ENCODE results near the gene CRKL. TPM values are rescaled to one million over a fixed set of nuclear protein-coding genes. Genes with fewer than 3 reads are reported as not detected.
A peak's percentile ranks its signal among the peaks of the same experiment; 100 is the strongest.
"Not testable (repeated sequence)": the region's sequence is repeated elsewhere in the genome, so short reads cannot be mapped to it uniquely, and the experiment has no call there.

The CRKL gene, protein sequence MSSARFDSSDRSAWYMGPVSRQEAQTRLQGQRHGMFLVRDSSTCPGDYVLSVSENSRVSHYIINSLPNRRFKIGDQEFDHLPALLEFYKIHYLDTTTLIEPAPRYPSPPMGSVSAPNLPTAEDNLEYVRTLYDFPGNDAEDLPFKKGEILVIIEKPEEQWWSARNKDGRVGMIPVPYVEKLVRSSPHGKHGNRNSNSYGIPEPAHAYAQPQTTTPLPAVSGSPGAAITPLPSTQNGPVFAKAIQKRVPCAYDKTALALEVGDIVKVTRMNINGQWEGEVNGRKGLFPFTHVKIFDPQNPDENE
- 46.1 TPM for total RNA-seq
- long read RNA-seq, full-length matches to known transcripts, result 1 of 33 reads
- long read RNA-seq, partial matches to known transcripts, result 2 of 33 reads
- long read RNA-seq, other reads (novel, unspliced or antisense), result 30 of 33 reads

DNA sequence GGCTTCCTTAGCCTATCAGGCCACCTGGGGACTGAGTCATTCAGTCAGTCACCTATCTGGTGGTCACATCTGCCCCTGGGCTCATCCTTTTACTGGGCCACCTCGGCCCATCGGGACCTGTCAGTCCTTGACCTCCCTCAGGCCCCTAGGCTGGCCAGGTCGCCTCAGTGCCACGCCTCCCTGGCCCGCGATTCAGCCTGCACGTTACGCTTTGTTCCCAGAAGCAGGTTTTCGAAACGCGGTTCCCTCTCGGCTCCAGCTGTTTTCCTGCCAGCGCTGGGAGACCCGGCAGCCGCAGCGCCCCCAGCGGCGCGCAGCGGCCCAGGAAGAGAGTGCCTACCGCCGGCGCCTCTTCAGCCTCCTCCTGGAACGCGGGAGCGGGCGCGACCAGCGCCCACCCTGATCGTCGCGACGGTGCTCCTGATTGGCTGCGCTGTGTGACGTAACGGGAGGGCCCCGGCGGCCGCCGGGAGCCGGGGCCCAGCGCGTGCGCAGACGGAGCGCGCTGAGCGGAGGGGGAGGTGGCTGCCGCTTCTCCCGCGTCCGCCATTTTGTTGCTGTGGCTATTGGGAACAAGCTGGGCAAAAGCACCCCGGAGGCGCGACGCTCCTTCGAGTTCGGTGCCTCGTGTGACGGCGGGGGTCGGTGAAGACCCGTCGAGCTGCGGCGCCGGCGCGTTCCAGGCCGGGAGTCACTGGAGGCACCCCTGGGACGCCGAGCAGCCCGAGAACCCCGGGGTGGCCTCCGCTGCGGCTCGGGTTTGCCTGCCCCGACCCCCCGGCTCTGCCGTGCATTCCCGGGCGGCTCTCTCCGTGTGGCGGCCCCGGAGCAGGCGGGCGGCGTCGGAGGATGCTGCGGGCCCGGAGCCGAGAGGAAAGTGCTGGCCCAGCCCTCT, at the start of gene CRKL:
Gene CRKL, plus strand, starts transcription at position 492 of the 895 bp plus-strand sequence. CDS start 528 bp downstream, outside the sequence.
- DNase-seq (ENCODE audit: low spot score), result peak; percentile 98

DNA sequence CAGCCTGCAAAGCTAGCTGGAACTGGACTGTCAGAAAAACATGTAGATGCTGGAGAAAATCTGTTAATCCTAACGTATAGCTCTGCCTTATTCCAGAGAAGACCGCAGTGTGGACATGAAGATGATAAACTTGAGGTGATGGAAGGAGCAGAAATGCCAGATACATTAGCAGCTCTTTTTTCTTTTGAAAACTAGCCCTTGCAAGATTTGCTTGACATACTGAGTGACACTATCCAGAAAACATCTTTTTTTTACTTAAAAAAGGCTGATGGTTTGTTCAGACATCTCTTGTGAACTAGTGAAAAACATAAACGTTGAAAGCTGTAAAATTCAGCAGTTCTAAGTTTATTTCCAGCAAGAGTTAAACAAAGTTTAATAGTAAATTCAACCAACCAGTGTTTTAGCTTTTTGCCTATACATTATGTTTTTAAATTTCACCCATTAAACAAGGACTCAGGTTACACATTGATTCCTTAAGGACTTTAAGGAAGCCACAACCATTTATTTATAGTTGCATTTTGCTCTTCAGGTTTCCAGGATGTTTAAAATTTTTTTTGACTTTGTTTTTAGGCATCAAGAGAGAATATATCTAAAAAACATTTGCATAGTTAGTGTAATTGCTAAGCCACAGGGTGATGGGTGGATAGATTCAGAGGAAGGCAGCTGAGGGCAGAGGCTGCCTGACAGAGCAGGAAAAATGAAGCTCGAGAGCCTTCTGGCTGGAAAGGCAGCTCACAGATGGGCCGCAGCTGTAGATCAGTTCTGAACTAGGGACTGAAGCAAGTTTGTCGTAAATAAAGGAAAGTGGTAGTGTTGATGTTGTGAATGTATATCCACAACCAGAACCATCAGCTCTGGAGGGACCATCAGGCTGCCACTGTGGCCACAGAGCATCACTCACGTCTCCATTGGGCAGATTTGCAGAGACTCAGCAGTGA, 48.9 kb upstream of the CRKL start:
- DNase-seq (ENCODE audit: low spot score), result no peak

DNA sequence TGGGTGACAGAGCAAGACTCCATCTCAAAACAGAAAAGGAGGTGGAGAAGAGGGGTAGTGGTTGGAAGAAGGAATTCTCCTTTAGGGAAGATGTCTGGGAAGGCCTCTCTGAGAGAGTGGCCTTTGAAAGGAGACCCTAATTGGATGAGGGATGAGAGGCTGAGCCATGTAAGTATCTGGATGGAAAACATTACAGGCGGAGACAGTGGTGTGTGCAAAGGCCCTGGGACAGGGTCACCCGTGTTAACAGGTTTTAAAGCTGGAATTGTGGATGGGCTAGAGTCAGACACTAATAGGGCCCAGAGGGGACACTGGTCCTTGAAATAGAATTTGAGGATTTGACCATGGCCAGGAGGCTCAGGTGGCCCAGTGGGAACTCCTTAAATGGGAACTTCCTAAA, 48.0 kb upstream of the CRKL start:
- DNase-seq (ENCODE audit: low spot score), result no peak

DNA sequence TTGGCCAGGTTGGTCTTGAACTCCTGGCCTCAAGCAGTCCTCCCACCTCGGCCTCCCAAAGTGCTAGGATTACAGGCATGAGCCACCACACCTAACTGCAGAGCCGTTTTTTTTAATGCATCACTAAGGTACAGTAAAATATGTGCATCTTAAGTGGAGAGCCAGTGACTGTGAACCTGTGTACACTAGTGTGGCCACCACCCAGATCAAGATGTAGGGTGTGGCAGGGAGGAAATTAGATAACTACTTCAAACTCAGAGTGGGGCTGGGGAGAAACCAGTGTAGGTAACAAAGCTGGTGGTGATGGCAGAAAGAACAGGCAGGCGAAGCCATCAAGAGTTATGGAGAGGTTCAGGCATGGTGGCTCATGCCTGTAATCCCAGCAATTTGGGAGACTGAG, 44.0 kb upstream of the CRKL start:
- no peak for DNase-seq (ENCODE audit: low spot score)

DNA sequence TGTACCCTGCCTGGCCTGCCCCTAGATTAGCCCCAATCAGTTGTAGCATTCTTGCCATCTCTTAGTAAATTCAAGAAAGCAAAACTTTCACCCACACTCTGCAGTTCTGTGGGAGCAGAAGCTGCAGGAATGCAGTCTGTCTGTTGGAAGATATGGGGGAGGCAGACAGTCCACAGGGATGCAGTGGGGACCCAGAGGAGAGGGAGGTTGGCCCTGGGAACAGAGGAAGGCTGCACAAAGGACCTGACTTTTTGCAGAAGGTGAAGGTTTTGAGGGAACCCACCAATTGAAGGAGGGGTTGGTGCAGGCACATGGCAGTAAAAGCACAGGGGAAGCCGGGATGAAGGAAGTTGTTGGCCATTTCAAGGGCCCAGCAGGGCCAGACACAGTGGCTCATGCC, 41.9 kb upstream of the CRKL start:
- no peak for DNase-seq (ENCODE audit: low spot score)

DNA sequence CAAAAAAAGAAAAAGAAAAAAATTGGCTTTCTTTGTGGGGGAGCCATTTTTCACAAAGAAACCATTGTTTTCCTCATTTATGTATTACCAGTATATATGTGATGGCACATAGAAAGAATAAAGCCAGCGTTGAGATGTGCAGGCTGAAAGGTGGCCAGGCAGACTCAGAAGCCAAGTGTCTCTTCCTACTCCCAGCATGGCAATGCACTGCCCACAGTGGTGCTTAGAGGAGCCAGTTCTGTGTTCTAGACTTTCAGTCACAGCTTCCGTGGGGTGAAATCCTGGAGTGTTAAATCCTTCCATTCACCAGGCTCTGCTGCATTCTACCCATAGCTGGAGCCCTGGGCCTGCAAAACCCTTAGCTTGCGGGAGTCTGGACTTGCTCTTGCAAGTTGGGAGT, 39.5 kb upstream of the CRKL start:
- no peak for DNase-seq (ENCODE audit: low spot score)

DNA sequence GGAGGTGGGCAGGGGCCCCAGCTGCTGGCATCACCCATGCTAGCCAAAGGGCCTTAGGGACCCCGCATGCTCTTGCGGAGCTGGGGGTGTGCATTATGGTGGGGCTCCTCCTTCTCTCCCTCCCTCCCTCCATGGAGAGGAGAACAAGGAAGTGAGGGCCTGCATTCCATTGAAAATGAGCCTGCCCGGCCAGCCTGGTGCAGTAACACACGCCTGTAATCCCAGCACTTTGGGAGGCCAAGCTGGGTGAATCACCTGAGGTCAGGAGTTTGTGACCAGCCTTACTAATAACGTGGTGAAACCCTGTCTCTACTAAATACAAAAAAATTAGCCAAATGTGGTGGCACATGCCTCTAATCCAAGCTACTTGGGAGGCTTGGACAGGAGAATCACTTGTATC, 36.0 kb upstream of the CRKL start:
- no peak for DNase-seq (ENCODE audit: low spot score)

DNA sequence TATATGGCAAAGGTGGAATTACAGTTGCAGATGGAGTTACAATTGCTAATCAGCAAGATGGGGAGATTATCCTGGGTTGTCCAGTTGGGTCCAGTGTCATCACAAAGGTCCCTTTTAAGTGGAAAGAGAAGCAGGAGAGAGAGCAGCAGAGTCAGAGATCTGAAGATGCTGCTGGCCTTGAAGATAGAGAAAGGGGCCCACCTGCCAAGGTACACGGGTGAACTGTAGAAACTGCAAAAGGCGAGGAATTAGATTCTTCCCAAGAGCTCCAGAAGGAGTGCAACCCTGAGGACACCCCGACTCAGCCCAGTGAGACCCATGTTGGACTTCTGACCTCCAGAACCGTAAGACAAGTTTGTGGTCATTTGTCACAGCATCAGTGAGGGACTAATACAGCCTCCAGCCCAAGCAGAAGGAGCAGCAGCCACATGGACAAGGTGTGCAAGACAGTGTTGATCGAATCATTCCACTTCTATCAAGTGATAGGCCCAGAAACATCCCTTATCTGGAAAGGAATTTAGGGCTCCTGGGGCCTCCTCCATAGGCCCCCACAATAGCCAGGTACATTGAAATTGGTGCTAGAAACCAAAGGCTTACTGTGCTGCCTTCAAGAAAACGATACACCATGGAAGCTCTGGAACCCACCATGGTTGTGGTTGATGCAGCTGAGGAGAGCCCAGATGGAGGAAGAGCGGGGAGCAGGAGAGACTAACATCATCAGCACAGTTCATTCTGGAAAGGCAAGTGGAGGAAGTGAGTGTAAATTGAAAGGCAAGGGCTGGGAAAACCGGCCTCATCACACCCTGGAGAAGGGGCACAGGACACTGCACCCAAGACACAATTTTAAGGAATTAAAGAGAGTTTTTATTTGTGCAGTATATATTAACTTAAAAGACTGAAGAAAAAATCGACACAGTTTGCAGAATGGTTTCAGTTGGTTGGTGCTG, 35.1 kb upstream of the CRKL start:
- DNase-seq (ENCODE audit: low spot score), result no peak

DNA sequence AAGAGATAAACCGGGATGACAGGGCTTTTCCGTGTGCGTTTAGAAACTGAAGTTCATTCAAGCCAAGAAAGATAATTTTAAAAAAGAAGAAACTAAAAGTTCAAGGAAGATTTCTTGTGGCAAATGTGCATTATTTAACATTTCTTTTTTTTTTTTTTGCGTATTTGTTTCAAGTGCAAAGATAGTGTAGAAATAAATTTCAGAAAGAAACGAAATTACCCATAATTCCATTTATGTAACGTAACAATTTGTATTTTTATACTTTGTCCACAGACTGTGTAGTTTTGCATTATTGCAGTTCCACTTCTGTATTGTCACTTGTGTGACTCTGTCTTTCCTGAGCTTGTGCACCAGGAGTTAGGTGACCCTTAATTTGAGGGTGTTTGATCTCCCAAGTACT, 34.4 kb upstream of the CRKL start:
- DNase-seq (ENCODE audit: low spot score), result no peak

DNA sequence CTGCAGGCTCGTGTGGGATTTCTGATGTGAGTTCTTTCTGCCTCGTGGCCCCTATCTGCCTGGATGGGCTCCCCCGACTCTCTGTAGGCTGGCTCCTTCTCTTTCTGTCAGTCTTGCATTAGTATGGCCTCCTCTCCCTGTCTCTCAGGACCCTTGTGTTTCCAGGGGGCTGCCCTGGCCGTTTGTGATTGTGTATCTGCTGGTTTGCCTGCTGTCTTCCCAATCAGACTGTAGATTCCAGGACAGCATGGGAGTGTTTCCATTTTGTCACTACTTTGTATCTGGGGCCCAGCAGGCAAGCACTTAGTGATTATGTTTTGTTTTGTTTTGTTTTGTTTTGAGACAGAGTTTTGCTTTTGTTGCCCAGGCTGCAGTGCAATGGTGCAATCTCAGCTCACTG, 32.8 kb upstream of the CRKL start:
- no peak for DNase-seq (ENCODE audit: low spot score)

DNA sequence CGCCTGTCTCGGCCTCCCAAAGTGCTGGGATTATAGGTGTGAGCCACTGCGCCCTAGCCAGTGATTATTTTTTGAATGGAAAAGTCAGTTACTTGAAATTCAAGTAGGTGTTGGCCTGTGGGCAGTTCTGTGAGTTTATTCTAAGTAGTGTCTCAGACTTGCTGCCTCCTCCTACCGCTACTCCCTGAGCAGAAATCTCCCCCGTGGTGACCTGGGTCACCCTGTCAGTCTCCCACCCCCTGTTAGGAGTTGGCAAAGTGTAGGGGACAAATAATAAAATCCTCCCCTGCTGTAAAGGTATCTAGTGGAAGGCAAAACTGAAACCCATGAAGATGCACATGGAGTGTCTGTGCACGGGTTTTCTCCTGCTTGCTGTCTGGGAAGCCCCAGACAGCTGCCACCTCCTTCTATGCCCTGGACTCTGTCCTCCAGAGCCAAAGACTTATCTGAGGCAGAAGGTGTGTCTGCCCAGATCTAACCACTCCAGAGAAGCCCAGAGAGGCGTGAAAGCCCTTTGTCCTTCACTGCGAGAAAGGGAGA, 32.1 kb upstream of the CRKL start:
- no peak for DNase-seq (ENCODE audit: low spot score)

DNA sequence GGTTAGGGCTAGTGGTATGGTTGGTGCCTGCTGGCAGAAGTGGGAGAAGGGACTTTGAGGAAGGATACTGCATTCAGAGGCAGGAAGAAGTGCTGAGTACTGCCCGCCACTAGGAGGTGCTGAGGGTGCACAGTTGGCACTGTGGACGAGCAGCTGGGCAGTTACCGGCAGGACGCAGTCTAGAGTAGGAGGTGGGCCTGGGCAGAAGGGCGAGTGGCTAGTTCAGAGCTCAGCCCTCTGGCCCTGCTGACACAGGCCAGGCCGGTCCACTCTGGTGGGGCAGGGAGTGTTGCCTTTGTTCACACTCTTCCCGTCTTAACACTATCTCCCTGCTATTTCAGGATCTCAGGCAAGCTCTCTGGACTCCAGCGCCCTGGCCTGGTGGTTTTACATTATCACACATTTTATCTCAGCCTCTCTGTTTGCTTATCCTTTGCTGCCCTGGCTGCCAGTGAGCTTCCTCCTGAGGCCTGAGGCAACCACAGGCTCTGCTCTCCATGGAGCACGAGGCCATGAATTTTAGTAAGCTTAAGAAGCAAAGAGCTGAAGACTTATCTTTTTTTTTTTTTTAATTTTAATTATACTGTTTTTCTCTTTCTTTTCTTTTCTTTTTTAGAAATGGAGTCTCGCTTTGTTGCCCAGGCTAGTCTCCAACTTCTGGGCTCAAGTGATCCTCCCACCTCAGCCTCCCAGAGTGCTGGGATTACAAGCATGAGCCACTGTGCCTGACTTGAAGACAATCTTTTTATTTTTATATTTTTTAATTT, 31.5 kb upstream of the CRKL start:
- DNase-seq (ENCODE audit: low spot score), result peak; percentile 90

DNA sequence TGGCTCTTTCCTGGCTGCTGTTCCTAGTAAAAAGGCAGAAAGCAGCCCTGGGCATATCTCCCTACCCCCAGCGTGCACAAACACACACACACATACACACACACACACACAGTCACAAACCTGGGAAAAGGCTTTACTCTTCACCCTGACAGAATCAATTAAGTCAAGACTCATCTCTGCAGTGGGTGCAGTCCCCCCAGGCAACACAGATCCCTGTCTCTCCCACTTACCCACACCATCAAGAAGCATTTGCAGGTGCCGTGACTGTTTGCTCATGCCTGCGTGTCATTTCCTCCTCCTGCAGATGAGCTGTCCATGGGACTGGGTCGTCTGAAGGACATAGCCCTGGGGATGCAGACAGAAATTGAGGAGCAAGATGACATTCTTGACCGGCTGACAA, 29.8 kb upstream of the CRKL start:
- no peak for DNase-seq (ENCODE audit: low spot score)

DNA sequence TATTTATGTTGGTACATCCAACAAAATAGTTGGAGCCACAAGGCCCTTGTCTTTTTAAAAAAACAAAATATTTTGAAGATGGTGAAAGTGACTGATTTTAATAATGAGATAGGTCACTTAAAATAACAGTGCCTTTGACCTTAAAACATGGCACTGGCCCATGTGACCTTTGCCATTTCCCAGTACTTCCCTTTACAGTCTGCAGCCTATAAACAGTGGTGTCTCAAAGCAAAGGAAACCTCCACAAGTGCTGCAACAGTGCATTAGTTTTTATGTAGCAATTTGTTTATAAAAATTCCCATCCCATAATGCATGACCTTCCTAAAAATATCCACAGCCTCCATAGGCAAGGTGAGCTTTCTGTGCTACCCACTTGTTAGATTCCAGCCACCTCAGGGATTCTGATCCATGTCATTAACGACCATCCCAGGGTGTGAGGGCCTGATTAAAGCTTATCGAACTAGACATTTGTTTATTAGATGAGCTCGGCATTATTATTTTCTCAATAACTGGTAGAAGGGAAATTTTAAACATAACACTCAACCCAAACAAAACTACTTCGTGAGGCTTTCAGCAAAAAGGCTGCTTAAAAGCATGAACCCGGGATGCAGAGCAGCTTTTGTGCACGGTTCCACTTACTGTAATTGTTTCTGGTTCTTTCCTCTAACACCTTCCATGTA, 28.0 kb upstream of the CRKL start:
- no peak for DNase-seq (ENCODE audit: low spot score)

DNA sequence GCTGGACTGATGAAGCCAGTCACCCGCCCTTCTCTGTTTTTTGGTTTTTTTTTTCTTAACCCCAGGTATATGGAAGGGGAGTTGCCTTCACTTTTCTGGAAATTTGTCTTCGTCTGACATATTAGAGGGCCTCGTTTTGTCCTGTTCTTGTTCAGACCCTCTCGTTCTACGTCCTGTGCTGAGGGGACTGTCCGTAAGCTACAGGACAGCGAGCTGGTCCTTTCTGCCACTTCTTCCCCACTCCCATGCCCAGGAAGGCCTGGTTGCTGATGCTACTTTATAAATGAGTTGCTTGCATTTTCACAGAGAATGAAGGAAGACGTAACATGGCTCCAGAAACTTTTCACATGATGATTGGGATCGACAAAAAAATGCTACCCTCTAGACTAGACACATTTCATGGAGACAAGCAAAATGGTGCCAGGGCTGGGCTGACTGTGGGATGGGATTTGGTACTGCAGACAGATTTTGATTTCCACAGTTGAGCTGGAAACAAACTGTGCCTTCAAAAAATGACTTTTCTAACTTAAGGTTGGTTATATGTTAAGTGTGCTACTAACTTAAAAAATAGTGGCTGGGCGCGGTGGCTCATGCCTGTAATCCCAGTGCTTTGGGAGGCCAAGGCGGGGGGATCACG, 27.2 kb upstream of the CRKL start:
- no peak for DNase-seq (ENCODE audit: low spot score)

DNA sequence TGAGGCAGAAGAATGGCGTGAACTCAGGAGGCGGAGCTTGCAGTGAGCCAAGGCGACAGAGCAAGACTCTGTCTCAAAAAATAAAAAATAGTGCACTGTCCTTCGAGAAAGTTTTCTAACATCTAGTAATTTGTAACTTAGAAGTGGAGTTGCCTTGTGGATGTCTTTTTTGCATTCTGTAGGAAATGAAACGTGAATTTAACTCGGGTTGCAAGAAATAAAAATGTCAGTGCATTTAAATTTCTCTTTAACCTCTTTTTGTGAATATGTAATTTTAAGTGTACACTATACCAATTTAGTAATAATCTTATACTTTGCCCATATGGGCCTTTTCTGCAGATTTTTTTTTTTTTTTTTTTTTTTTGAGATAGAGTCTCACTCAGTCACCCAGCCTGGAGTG, 26.2 kb upstream of the CRKL start:
- DNase-seq (ENCODE audit: low spot score), result no peak

DNA sequence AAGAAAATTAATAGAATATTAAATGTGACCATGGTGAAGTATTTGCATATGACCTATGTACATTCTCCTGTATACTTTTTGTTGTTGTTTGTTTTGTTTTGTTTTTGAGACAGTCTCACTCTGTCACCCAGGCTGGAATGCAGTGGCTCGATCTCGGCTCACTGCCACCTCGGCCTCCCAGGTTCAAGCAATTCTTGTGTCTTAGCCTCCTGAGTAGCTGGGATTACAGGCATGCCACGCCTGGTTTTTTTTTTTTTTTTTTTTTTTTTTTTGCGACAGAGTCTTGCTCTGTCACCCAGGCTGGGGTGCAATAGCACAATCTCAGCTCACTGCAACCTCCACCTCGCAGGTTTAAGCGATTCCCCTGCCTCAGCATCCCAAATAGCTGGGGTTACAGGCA, 19.5 kb upstream of the CRKL start:
- DNase-seq (ENCODE audit: low spot score), result not testable (repeated sequence)

DNA sequence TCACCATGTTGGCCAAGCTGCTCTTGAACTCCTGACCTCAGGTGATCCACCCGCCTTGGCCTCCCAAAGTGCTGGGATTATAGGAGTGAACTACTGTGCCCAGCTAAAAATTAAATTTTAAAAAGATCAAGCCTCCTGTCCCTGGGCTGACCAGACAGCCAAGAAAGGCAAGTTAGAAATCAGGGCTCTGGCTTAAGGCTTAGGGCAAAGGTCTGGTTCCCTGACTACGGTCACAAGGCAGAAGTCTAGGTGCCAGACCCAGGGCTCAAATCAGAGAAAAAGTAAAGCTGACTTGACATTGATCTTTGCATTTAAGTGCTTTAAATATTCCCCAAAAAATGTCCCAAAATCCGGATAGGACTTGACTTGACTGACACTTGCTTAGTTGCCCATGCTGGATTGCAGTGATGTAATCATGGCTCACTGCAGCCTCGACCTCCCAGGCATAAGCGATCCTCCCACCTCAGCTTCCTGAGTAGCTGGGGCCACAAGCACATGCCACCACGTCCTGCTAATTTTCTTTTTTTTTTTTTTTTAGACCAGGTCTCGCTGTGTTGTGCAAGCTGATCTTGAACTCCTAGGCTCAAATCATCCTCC, 17.3 kb upstream of the CRKL start:
- DNase-seq (ENCODE audit: low spot score), result no peak
